SJSA1 (cell line): ENCODE measurements around the gene CAMTA1. TPM values are rescaled to one million over a fixed set of nuclear protein-coding genes. Genes with fewer than 3 reads are reported as not detected.

ENCODE experiments used
- DNase-seq, 2 experiments: peaks; one replicate each; pipeline ENCODE4 v3.0.0-alpha.2; 2015 to 2020; ENCODE audit warnings: low spot score in 2 of 2, low read depth in 1 of 2
- H3K27ac ChIP-seq: fragments of 250-450 bp; sonication (Bioruptor Pico); 2 replicates; pipeline ENCODE4 v1.5.1; 2020; ENCODE audit warnings: mild to moderate bottlenecking, moderate library complexity
- H3K27me3 ChIP-seq: fragments of 250-450 bp; sonication (Bioruptor Pico); replicated peaks from 2 replicates; pipeline ENCODE4 v1.5.1; 2020; ENCODE audit warnings: mild to moderate bottlenecking, moderate library complexity
- H3K36me3 ChIP-seq: fragments of 250-450 bp; sonication (Bioruptor Pico); 2 replicates; pipeline ENCODE4 v1.5.1; 2020; ENCODE audit warnings: mild to moderate bottlenecking
- H3K4me1 ChIP-seq: fragments of 250-450 bp; sonication (Bioruptor Pico); replicated peaks from 2 replicates; pipeline ENCODE4 v1.6.1; 2021; ENCODE audit warnings: mild to moderate bottlenecking
- H3K4me3 ChIP-seq: fragments of 250-450 bp; sonication (Bioruptor Pico); 2 replicates; pipeline ENCODE4 v1.5.1; 2020; ENCODE audit warnings: mild to moderate bottlenecking
- H3K9me3 ChIP-seq: fragments of 250-450 bp; sonication (Bioruptor Pico); replicated peaks from 2 replicates; pipeline ENCODE4 v1.5.1; 2020; ENCODE audit warnings: mild to moderate bottlenecking
- total RNA-seq: library from RNA; depleted of rRNA; stranded (reverse); fragments of >200 nt; shearing (Covaris generic); gene quantifications from 2 replicates; pipeline ENCODE4 v1.2.3, GENCODE V29; 2014

The CAMTA1 gene
- total RNA-seq, 1 experiment from 2014 or later, result 136 TPM

- peaks cover 12% of the 10 kb centered on the region for H3K4me1 ChIP-seq
- no peak overlapping the region for H3K27ac ChIP-seq
- no peaks in the 10 kb centered on the region for H3K27me3 ChIP-seq
- no peak for DNase-seq
- no peaks in the 10 kb centered on the region for H3K36me3 ChIP-seq
- no peaks in the 10 kb centered on the region for H3K9me3 ChIP-seq
- no peak overlapping the region for H3K4me3 ChIP-seq
Measured at GRCh38 chr1:7346070-7346596, 560.9 kb downstream of the CAMTA1 start.

GRCh38 chr1:7346600-7347570 lies 561.6 kb downstream of the CAMTA1 start:
- H3K9me3 ChIP-seq, result no peaks in the 10 kb centered on the region
- peaks cover 7% of the 10 kb centered on the region for H3K4me1 ChIP-seq
- H3K27me3 ChIP-seq, result no peaks in the 10 kb centered on the region
- DNase-seq, result no peak
- H3K4me3 ChIP-seq, result no peak overlapping the region
- no peak overlapping the region for H3K27ac ChIP-seq
- no peaks in the 10 kb centered on the region for H3K36me3 ChIP-seq

GRCh38 chr1:7348073-7348472 lies 562.8 kb downstream of the CAMTA1 start:
- H3K36me3 ChIP-seq, result no peaks in the 10 kb centered on the region
- H3K4me1 ChIP-seq, result peaks cover 7% of the 10 kb centered on the region
- no peaks in the 10 kb centered on the region for H3K27me3 ChIP-seq
- H3K4me3 ChIP-seq, result no peak overlapping the region
- H3K27ac ChIP-seq, result no peak overlapping the region
- H3K9me3 ChIP-seq, result no peaks in the 10 kb centered on the region
- DNase-seq, result no peak

GRCh38 chr1:7348580-7348979 lies 563.3 kb downstream of the CAMTA1 start:
- Histone ChIP-seq H3K4me3 (no peak overlapping the region), H3K9me3 (no peaks in the 10 kb centered on the region), H3K36me3 (no peaks in the 10 kb centered on the region), H3K4me1 (peaks cover 7% of the 10 kb centered on the region), H3K27ac (no peak overlapping the region), H3K27me3 (no peaks in the 10 kb centered on the region)
- no peak for DNase-seq

GRCh38 chr1:7350804-7351203 lies 565.5 kb downstream of the CAMTA1 start:
- Histone ChIP-seq H3K4me3 (no peak overlapping the region), H3K4me1 (no peaks in the 10 kb centered on the region), H3K27me3 (no peaks in the 10 kb centered on the region), H3K9me3 (no peaks in the 10 kb centered on the region), H3K27ac (no peak overlapping the region), H3K36me3 (no peaks in the 10 kb centered on the region)
- no peak for DNase-seq

GRCh38 chr1:7351649-7352048 lies 566.4 kb downstream of the CAMTA1 start:
- Histone ChIP-seq H3K9me3 (no peaks in the 10 kb centered on the region), H3K4me1 (no peaks in the 10 kb centered on the region), H3K36me3 (no peaks in the 10 kb centered on the region), H3K4me3 (no peak overlapping the region), H3K27me3 (no peaks in the 10 kb centered on the region), H3K27ac (no peak overlapping the region)
- DNase-seq, result no peak

- H3K36me3 ChIP-seq, result no peaks in the 10 kb centered on the region
- H3K27me3 ChIP-seq, result no peaks in the 10 kb centered on the region
- DNase-seq, result no peak
- H3K4me1 ChIP-seq, result no peaks in the 10 kb centered on the region
- no peak overlapping the region for H3K27ac ChIP-seq
- no peaks in the 10 kb centered on the region for H3K9me3 ChIP-seq
- no peak overlapping the region for H3K4me3 ChIP-seq
Measured at GRCh38 chr1:7352364-7352763, 567.1 kb downstream of the CAMTA1 start.

GRCh38 chr1:7352974-7353373 lies 567.7 kb downstream of the CAMTA1 start:
- H3K9me3 ChIP-seq, result no peaks in the 10 kb centered on the region
- H3K4me3 ChIP-seq, result no peak overlapping the region
- no peaks in the 10 kb centered on the region for H3K4me1 ChIP-seq
- no peak overlapping the region for H3K27ac ChIP-seq
- H3K27me3 ChIP-seq, result no peaks in the 10 kb centered on the region
- DNase-seq, result no peak
- H3K36me3 ChIP-seq, result no peaks in the 10 kb centered on the region

- no peaks in the 10 kb centered on the region for H3K27me3 ChIP-seq
- no peaks in the 10 kb centered on the region for H3K36me3 ChIP-seq
- DNase-seq, result no peak
Measured at GRCh38 chr1:7355646-7356045, 570.4 kb downstream of the CAMTA1 start.

GRCh38 chr1:7356079-7356478 lies 570.8 kb downstream of the CAMTA1 start:
- Histone ChIP-seq H3K27ac (no peak overlapping the region), H3K9me3 (no peaks in the 10 kb centered on the region), H3K4me1 (no peaks in the 10 kb centered on the region), H3K36me3 (no peaks in the 10 kb centered on the region), H3K27me3 (no peaks in the 10 kb centered on the region), H3K4me3 (no peak overlapping the region)
- no peak for DNase-seq

More at GRCh38 chr1:7355646-7356045, 570.4 kb downstream of the CAMTA1 start:
- H3K4me1 ChIP-seq, result no peaks in the 10 kb centered on the region
- no peaks in the 10 kb centered on the region for H3K9me3 ChIP-seq
- no peak overlapping the region for H3K4me3 ChIP-seq
- no peak overlapping the region for H3K27ac ChIP-seq

- H3K9me3 ChIP-seq, result no peaks in the 10 kb centered on the region
- no peaks in the 10 kb centered on the region for H3K27me3 ChIP-seq
Measured at GRCh38 chr1:7358425-7358824, 573.2 kb downstream of the CAMTA1 start.

GRCh38 chr1:7360526-7360925 lies 575.3 kb downstream of the CAMTA1 start:
- Histone ChIP-seq H3K4me1 (no peaks in the 10 kb centered on the region), H3K36me3 (no peaks in the 10 kb centered on the region), H3K9me3 (no peaks in the 10 kb centered on the region), H3K27me3 (no peaks in the 10 kb centered on the region), H3K27ac (no peak overlapping the region), H3K4me3 (no peak overlapping the region)
- no peak for DNase-seq

More at GRCh38 chr1:7358425-7358824, 573.2 kb downstream of the CAMTA1 start:
- no peak for DNase-seq
- no peaks in the 10 kb centered on the region for H3K4me1 ChIP-seq
- H3K4me3 ChIP-seq, result no peak overlapping the region
- no peak overlapping the region for H3K27ac ChIP-seq
- H3K36me3 ChIP-seq, result no peaks in the 10 kb centered on the region

- Histone ChIP-seq H3K27me3 (no peaks in the 10 kb centered on the region), H3K4me3 (no peak overlapping the region), H3K27ac (no peak overlapping the region), H3K9me3 (no peaks in the 10 kb centered on the region), H3K36me3 (no peaks in the 10 kb centered on the region), H3K4me1 (no peaks in the 10 kb centered on the region)
- DNase-seq, result no peak
Measured at GRCh38 chr1:7362947-7363346, 577.7 kb downstream of the CAMTA1 start.

- Histone ChIP-seq H3K27ac (no peak overlapping the region), H3K9me3 (no peaks in the 10 kb centered on the region), H3K36me3 (no peaks in the 10 kb centered on the region), H3K27me3 (no peaks in the 10 kb centered on the region), H3K4me1 (no peaks in the 10 kb centered on the region), H3K4me3 (no peak overlapping the region)
- no peak for DNase-seq
Measured at GRCh38 chr1:7363450-7363849, 578.2 kb downstream of the CAMTA1 start.
